WI38 (cell line): ENCODE results near the gene DAZAP1.

Experiments
- H3K4me3 ChIP-seq: 2 replicates; pipeline ENCODE4 v1.5.1; 2011; ENCODE audit warnings: low read depth, mild to moderate bottlenecking, control low read depth, low read length
- CTCF ChIP-seq: IDR thresholded peaks from 2 replicates; pipeline ENCODE4 v1.5.1; 2012; ENCODE audit warnings: low read depth, mild to moderate bottlenecking, control low read depth, low read length

DAZAP1 gene

GRCh38 chr19:1410789-1411188, 3.4 kb downstream of the DAZAP1 start:
- H3K4me3 ChIP-seq = no peak overlapping the region
- no peak for TF ChIP-seq CTCF

GRCh38 chr19:1411255-1412191, 4.1 kb downstream of the DAZAP1 start:
- no peak for TF ChIP-seq CTCF
- no peak overlapping the region for H3K4me3 ChIP-seq

- H3K4me3 ChIP-seq = no peak overlapping the region
- TF ChIP-seq CTCF = no peak
Observed at GRCh38 chr19:1412323-1412923, 5.0 kb downstream of the DAZAP1 start.

GRCh38 chr19:1412995-1413800, 5.8 kb downstream of the DAZAP1 start:
- no peak for TF ChIP-seq CTCF
- H3K4me3 ChIP-seq = no peak overlapping the region

GRCh38 chr19:1416014-1416841, 8.8 kb downstream of the DAZAP1 start:
- TF ChIP-seq CTCF = no peak
- no peak overlapping the region for H3K4me3 ChIP-seq

- H3K4me3 ChIP-seq = no peak overlapping the region
- TF ChIP-seq CTCF = no peak
Observed at GRCh38 chr19:1417145-1417544, 9.8 kb downstream of the DAZAP1 start.
